ENCODE data around the gene MIPOL1. TPM values are rescaled to one million over a fixed set of nuclear protein-coding genes. Genes with fewer than 3 reads are reported as not detected.

MIPOL1 gene
- total and polyA plus RNA-seq, 2 of the 13 experiments (the other 11 are each of a cell fraction or from before 2014, with no cell fraction given): 8.6 to 34.2 TPM

- TF ChIP-seq BATF2 (CRISPR knock-in tag; IDR thresholded peaks at IDR 0.05) (no peak), HMGXB3 (CRISPR knock-in tag; IDR thresholded peaks at IDR 0.05; ENCODE audit: borderline replicate concordance) (peak; percentile 98)
Observed at GRCh38 chr14:37466623-37467088, 268.9 kb downstream of the MIPOL1 start (continued).

DNA sequence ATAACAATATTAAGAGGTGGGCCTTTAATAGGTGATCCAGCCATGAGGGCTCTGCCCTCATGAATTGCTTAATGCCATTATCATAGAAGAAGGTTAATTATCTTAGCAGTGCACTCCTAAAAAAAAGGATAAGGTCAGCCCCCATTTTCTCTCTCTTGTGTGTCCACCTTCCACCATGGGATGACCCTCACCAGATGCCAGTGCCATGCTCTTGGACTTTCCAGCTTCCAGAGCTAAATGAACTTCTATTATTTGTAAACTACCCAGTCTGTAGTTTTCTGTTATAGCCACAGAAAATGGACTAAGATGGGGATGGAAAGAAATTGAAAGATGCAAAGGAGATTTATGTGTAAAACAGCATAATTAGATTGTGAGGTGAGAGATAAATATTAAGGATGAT lies 271.9 kb downstream of the MIPOL1 start:
- in situ Hi-C loops (cut with HindIII; ENCODE audit: extremely low pct_ligation_motif_present, low pct_unique_long_range_greater_than_20kb): loop anchor here (5.0 kb wide), 1 partner anchor 78 kb away; no protein-coding TSS in a partner anchor
- Histone ChIP-seq H3K4me2 (ENCODE audit: low read depth, low read length) (no peak overlapping the region), H3K27me3 (ENCODE audit: control insufficient read depth in 1 of 2, insufficient read depth in 2 of 2, low read length in 2 of 2) (no peaks in the 10 kb centered on the region), H3K9me3 (ENCODE audit: low read length) (peaks cover 20% of the 10 kb centered on the region), H3K4me1 (ENCODE audit: insufficient read depth, low read length) (peaks cover 46% of the 10 kb centered on the region), H2AFZ (ENCODE audit: low read length) (no peak overlapping the region), H3K36me3 (replicated peaks in 1 of 2; ENCODE audit: control insufficient read depth in 1 of 2, insufficient read depth in 2 of 2, low read length in 2 of 2) (no peaks in the 10 kb centered on the region), H3K4me3 (replicated peaks in 1 of 3; ENCODE audit: insufficient read depth in 1 of 3, low read depth in 2 of 3, low read length in 3 of 3) (no peak overlapping the region), H3K79me2 (ENCODE audit: insufficient read depth, low read length) (no peaks in the 10 kb centered on the region), H4K20me1 (ENCODE audit: insufficient read depth, low read length) (no peaks in the 10 kb centered on the region), H3K27ac (ENCODE audit: extremely low read length, insufficient read depth, low read length) (no peak overlapping the region), H3K9ac (ENCODE audit: insufficient read depth, low read depth, low read length) (no peak overlapping the region)
- intact Hi-C loops (cut with micrococcal nuclease; ENCODE audit: unreplicated experiment): loop anchor here (5.0 kb wide), 2 partner anchors 98 to 403 kb away; no protein-coding TSS in a partner anchor
- ChIA-PET CTCF (ENCODE audit: low intra/inter-chr PET ratio, low total read pairs) (no interaction called here), POLR2A (no interaction called here)
- no peak for TF ChIP-seq AHDC1 (CRISPR knock-in tag; IDR thresholded peaks at IDR 0.05; ENCODE audit: borderline replicate concordance)
- no peak for TF ChIP-seq ETV5 (CRISPR knock-in tag; IDR thresholded peaks at IDR 0.05; ENCODE audit: borderline replicate concordance)
- TF ChIP-seq ISL2 (CRISPR knock-in tag; IDR thresholded peaks at IDR 0.05): no peak
- peak; percentile 97 for TF ChIP-seq ZNF564 (CRISPR knock-in tag; IDR thresholded peaks at IDR 0.05)
- TF ChIP-seq ZSCAN29 (CRISPR knock-in tag; conservative IDR thresholded peaks at IDR 0.05): no peak
- no peak for TF ChIP-seq SRSF4 (IDR thresholded peaks at IDR 0.05; ENCODE audit: low read depth, low read length, poor library complexity, severe bottlenecking)
- TF ChIP-seq, protein P1, sequence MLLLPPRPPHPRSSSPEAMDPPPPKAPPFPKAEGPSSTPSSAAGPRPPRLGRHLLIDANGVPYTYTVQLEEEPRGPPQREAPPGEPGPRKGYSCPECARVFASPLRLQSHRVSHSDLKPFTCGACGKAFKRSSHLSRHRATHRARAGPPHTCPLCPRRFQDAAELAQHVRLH (CRISPR knock-in tag; IDR thresholded peaks at IDR 0.05; ENCODE audit: borderline replicate concordance, low read depth): no peak
- TF ChIP-seq FIP1L1 (IDR thresholded peaks at IDR 0.05; ENCODE audit: borderline replicate concordance, insufficient read depth, low read depth, low read length): no peak
- TF ChIP-seq PCBP1 (IDR thresholded peaks at IDR 0.05; ENCODE audit: borderline replicate concordance, low read depth, low read length): no peak
- FAIRE-seq: no peak
- no peak for ATAC-seq
- no TSS peak for BruUV-seq (replicated peaks)
- no peak for DNase-seq (ENCODE audit: low spot score)
